AG10803 (cell line): ENCODE measurements around the gene HIF1AN.
A peak's percentile ranks its signal among the peaks of the same experiment; 100 is the strongest.

Experiments used
- DNase-seq: peaks from one replicate; pipeline ENCODE4 v3.0.0; 2010; ENCODE audit warnings: low read depth
- H3K4me3 ChIP-seq: 2 replicates; pipeline ENCODE4 v1.5.1; 2011; ENCODE audit warnings: mild to moderate bottlenecking, low read length, control low read depth
- TF ChIP-seq, protein P1 (sequence below): conservative IDR thresholded peaks from 2 replicates; pipeline ENCODE4 v1.5.1; 2011; ENCODE audit warnings: mild to moderate bottlenecking, low read length, control low read depth, inconsistent platforms

Gene HIF1AN

GRCh38 chr10:100551196-100551595, 15.5 kb downstream of the HIF1AN start:
- H3K4me3 ChIP-seq = no peak overlapping the region
- no peak for DNase-seq
- TF ChIP-seq, protein P1, sequence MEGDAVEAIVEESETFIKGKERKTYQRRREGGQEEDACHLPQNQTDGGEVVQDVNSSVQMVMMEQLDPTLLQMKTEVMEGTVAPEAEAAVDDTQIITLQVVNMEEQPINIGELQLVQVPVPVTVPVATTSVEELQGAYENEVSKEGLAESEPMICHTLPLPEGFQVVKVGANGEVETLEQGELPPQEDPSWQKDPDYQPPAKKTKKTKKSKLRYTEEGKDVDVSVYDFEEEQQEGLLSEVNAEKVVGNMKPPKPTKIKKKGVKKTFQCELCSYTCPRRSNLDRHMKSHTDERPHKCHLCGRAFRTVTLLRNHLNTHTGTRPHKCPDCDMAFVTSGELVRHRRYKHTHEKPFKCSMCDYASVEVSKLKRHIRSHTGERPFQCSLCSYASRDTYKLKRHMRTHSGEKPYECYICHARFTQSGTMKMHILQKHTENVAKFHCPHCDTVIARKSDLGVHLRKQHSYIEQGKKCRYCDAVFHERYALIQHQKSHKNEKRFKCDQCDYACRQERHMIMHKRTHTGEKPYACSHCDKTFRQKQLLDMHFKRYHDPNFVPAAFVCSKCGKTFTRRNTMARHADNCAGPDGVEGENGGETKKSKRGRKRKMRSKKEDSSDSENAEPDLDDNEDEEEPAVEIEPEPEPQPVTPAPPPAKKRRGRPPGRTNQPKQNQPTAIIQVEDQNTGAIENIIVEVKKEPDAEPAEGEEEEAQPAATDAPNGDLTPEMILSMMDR = no peak

DNA sequence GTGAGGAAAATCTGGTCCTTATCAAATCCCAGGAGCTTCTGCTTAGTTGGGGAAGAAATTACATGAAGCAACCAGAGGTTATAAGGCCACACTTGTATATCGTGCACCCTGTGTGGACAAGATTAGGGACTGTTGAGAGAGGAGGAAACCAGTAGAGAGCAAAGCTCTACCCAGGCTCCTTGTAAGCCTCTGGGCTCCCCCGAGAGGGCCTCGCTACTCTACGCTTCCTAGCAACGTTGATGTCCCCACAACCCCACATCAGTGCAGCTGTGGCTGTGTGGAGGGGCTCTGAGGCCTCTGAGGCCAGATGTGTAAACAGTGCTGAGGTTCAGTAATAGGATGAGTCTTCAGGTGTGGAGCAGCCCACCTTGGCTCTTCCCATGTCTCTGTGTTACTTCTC, 16.0 kb downstream of the HIF1AN start:
- DNase-seq = no peak
- TF ChIP-seq, protein P1 = no peak
- no peak overlapping the region for H3K4me3 ChIP-seq

GRCh38 chr10:100553929-100554328, 18.2 kb downstream of the HIF1AN start:
- TF ChIP-seq, protein P1 = no peak
- DNase-seq = no peak
- no peak overlapping the region for H3K4me3 ChIP-seq

DNA sequence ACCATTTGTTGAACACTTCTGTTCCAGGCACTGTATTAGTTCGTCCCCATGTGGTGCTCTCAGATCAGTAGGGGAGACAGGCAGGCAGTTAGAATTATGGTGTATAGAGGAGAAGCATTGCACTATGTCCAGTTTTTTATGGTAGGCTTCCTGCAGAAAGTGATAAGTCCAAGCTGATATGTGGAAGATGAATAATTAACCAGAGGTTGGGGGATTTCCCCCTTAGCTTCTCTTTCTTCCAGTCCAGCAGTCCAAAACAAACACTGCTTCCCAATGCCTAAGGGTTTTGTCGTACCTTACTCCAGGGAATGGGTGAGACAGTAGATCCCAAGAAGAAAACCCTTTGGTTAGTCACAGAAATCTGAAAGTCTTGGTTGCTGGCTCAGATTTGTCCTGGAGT, 19.2 kb downstream of the HIF1AN start:
- TF ChIP-seq, protein P1 = no peak
- no peak for DNase-seq
- H3K4me3 ChIP-seq = no peak overlapping the region

DNA sequence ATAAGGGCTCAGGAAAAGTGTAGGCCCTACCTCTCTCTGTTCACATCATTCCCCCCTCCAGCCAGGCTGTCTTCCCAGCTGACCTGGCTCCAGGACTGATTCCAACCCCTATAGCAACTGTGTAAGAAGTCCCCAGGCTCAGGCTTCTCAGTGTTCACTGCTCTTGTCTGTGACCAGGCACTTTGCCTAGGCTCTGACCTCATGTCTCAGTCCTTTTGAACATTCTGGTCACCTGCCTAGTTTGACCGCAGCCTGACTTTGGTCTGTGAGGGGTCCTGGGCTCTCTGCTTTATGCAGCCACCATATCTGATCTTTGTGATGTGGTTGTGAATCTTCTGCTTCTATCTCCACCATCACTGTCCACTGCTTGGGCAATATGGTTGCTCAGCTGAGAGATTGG, 24.5 kb downstream of the HIF1AN start:
- TF ChIP-seq, protein P1 = no peak
- no peak for DNase-seq

GRCh38 chr10:100561005-100561404, 25.3 kb downstream of the HIF1AN start:
- no peak for DNase-seq
- TF ChIP-seq, protein P1 = no peak
- no peak overlapping the region for H3K4me3 ChIP-seq

More for the DNA sequence above, 24.5 kb downstream of the HIF1AN start:
- H3K4me3 ChIP-seq = no peak overlapping the region

DNA sequence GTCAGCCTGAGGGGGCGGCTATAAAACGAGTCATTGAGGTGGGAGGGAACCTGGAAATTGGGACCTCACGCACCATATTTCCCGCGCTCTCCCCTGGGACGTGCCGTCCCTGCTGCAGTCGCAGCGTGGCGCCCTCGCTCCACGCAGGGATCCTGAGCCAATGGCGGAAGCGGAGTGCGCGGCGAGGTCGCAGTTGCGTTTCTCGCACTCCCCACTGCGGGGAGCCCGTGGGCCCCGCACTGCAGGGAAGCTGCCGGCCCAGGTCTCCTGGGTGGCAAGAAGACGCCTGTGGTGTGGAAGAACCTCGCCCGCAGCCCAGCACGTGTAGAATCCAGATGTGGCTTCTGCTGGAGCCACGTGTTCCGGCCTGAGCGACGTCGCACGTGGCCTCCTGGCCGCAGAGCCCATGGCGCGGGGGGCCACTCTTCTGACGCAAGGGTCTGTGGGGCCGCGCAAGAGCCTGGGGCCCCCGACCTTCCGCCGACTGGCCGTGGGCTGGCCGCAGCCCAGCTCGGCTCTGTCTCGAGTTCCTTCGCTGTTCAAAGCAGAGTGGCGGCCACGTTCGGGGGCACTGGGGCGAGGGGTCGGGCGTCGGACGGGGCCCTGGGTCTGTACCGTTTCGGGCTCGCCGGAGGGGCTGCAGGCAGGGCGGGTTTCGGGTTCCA, 26.4 kb downstream of the HIF1AN start:
- no peak overlapping the region for H3K4me3 ChIP-seq
- peak; percentile 55 for DNase-seq
- TF ChIP-seq, protein P1 = peak; percentile 59
